PC-3 (cell line): ENCODE measurements around the gene MMP3. TPM values are rescaled to one million over a fixed set of nuclear protein-coding genes. Genes with fewer than 3 reads are reported as not detected.

Experiments used
- ATAC-seq: fragments of 200-7000 bp; cut with Tn5 transposase; 2 replicates; pipeline ENCODE4 v1.9.1; 2020; ENCODE audit warnings: mild to moderate bottlenecking, moderate library complexity
- Bru-seq: library from RNA; stranded (reverse); fragments of 400-500 nt; gene quantifications from one replicate; lab custom pipeline; 2021; lab: Mats Ljungman, UMichigan
- BruChase-seq, 2 experiments: library from RNA; stranded (reverse); fragments of 400-500 nt; gene quantifications; one replicate each; lab custom pipeline; 2021; lab: Mats Ljungman, UMichigan
- BruUV-seq: library from RNA; stranded (reverse); fragments of 400-500 nt; replicated peaks from 2 replicates; lab custom pipeline; 2021; lab: Mats Ljungman, UMichigan
- CTCF ChIA-PET: fragments of 300-600 bp; sonication (Branson Sonifier 250); formaldehyde crosslinking; loops from one replicate; lab custom pipeline; 2022; ENCODE audit warnings: antibody characterized with exemption; lab: Charles Lee
- POLR2A ChIA-PET: fragments of 300-600 bp; sonication (Branson Sonifier 250); formaldehyde crosslinking; loops from one replicate; lab custom pipeline; 2022; ENCODE audit warnings: antibody characterized with exemption; ENCODE audit not compliant: unreplicated experiment; lab: Charles Lee
- DNase-seq: peaks from one replicate; pipeline ENCODE4 v3.0.0-alpha.2; 2015
- H2AFZ ChIP-seq: fragments of 300-600 bp; sonication (generic); 2 replicates; pipeline ENCODE4 v1.6.0; 2016; ENCODE audit warnings: antibody characterized with exemption, low read length
- H3F3A ChIP-seq: fragments of 300-600 bp; sonication (generic); one replicate; pipeline ENCODE4 v1.6.0; 2017; ENCODE audit warnings: antibody characterized with exemption, low read length, control low read depth, mild to moderate bottlenecking; ENCODE audit not compliant: unreplicated experiment
- H3K27ac ChIP-seq: fragments of 300-600 bp; sonication (generic); 2 replicates; pipeline ENCODE4 v1.5.1; 2016; ENCODE audit warnings: mild to moderate bottlenecking, low read length
- H3K27me3 ChIP-seq: fragments of 300-600 bp; sonication (generic); 2 replicates; pipeline ENCODE4 v1.6.1; 2016; ENCODE audit warnings: low read length, mixed read lengths
- H3K36me3 ChIP-seq: fragments of 300-600 bp; sonication (generic); 2 replicates; pipeline ENCODE4 v1.6.1; 2016; ENCODE audit warnings: low read depth, mixed run types, low read length, mixed read lengths
- H3K4me1 ChIP-seq: fragments of 300-600 bp; sonication (generic); 2 replicates; pipeline ENCODE4 v1.5.1; 2016; ENCODE audit warnings: low read length; ENCODE audit not compliant: insufficient read depth
- H3K4me2 ChIP-seq: fragments of 300-600 bp; sonication (generic); 2 replicates; pipeline ENCODE4 v1.6.0; 2016; ENCODE audit warnings: low read length
- H3K4me3 ChIP-seq: fragments of 300-600 bp; sonication (generic); 2 replicates; pipeline ENCODE4 v1.5.1; 2016; ENCODE audit warnings: mild to moderate bottlenecking, low read length, mixed read lengths
- H3K79me2 ChIP-seq: fragments of 300-600 bp; sonication (generic); 2 replicates; pipeline ENCODE4 v1.6.1; 2017; ENCODE audit warnings: low read length, mixed read lengths
- H3K9ac ChIP-seq: fragments of 300-600 bp; sonication (generic); 2 replicates; pipeline ENCODE4 v1.6.0; 2016; ENCODE audit warnings: mild to moderate bottlenecking, low read length
- H3K9me2 ChIP-seq: fragments of 300-600 bp; sonication (generic); replicated peaks from 2 replicates; pipeline ENCODE4 v1.6.1; 2016; ENCODE audit warnings: mixed run types, low read length, mixed read lengths
- H3K9me3 ChIP-seq: fragments of 300-600 bp; sonication (generic); 2 replicates; pipeline ENCODE4 v1.6.1; 2016; ENCODE audit warnings: low read length, mixed read lengths
- H4K20me1 ChIP-seq: fragments of 300-600 bp; sonication (generic); 2 replicates; pipeline ENCODE4 v1.6.1; 2016; ENCODE audit warnings: low read length, mixed read lengths
- CTCF ChIP-seq: fragments of 300-600 bp; sonication (generic); conservative IDR thresholded peaks from 2 replicates; pipeline ENCODE4 v1.5.1; 2017; ENCODE audit warnings: antibody characterized with exemption, low read depth, mild to moderate bottlenecking, low read length
- EZH2 ChIP-seq: fragments of 300-600 bp; sonication (generic); IDR thresholded peaks from one replicate; pipeline ENCODE4 v1.6.1; 2017; ENCODE audit warnings: antibody characterized with exemption, mild to moderate bottlenecking, low read length; ENCODE audit not compliant: unreplicated experiment
- EZH2phosphoT487 ChIP-seq: fragments of 300-600 bp; sonication (generic); IDR thresholded peaks from 2 replicates; pipeline ENCODE4 v1.6.1; 2018; ENCODE audit warnings: mild to moderate bottlenecking, antibody characterized with exemption, low read length, borderline replicate concordance
- intact Hi-C: fragments of 100-400 bp; cut with micrococcal nuclease; formaldehyde crosslinking; loops from 2 replicates; pipeline ENCODE4 v1.9.0; 2023
- long read RNA-seq: library from polyadenylated mRNA; unstranded; transcript quantifications from one replicate; pipeline ENCODE4 v2.0.0, GENCODE V29; 2021; ENCODE audit not compliant: unreplicated experiment
- total RNA-seq: library from RNA; depleted of rRNA; stranded (reverse); fragments of >200 nt; gene quantifications from 2 replicates; pipeline ENCODE4 v1.2.3, GENCODE V29; 2014; rRNA removed

Gene MMP3
- not detected in 2 replicates for total RNA-seq
- percentile 8 among the genes with signal in this experiment for Bru-seq, nascent RNA
- BruChase-seq, experiment 1, labeled RNA remaining after a 6-hour chase: percentile 8 among the genes with signal in this experiment
- BruChase-seq, experiment 2, labeled RNA remaining after a 2-hour chase: percentile 18 among the genes with signal in this experiment
- long read RNA-seq, partial matches to known transcripts: 0 of 1 reads
- long read RNA-seq, other reads (novel, unspliced or antisense): 0 of 1 reads

- Histone ChIP-seq H3K4me3 (no peak within 1 kb of the TSS), H2AFZ (no peak within 1 kb of the TSS; the same call in 1 of the 2 replicates), H3F3A (no peaks in the 10 kb centered on the region), H4K20me1 (no peaks in the 10 kb centered on the region), H3K4me1 (peaks cover 18% of the 10 kb centered on the region), H3K27ac (no peak within 1 kb of the TSS), H3K9me2 (no peaks in the 10 kb centered on the region), H3K79me2 (no peaks in the 10 kb centered on the region), H3K4me2 (peak within 1 kb of the TSS; percentile 30; the same call in 1 of the 2 replicates), H3K36me3 (no peaks in the 10 kb centered on the region), H3K9ac (no peak within 1 kb of the TSS), H3K9me3 (no peaks in the 10 kb centered on the region), H3K27me3 (no peaks in the 10 kb centered on the region)
- BruUV-seq: no TSS peak
- ATAC-seq (peak; percentile 77), DNase-seq (peak; percentile 73)
- POLR2A ChIA-PET: no interaction called here
- no peak for TF ChIP-seq CTCF
- TF ChIP-seq EZH2: no peak
- no peak for TF ChIP-seq EZH2phosphoT487
- intact Hi-C loops: no loop called here
- CTCF ChIA-PET: no interaction called here
These were observed at the start of gene MMP3 for GRCh38 chr11:102843489-102843888. Gene MMP3 (minus strand): TSS chr11:102843609. CDS start chr11:102843546, 63 bp downstream.

GRCh38 chr11:102891736-102892135, 48.3 kb upstream of the MMP3 start:
- CTCF ChIA-PET: no interaction called here
- intact Hi-C loops: no loop called here
- ATAC-seq: no peak

More at GRCh38 chr11:102891736-102892135, 48.3 kb upstream of the MMP3 start:
- H3K4me3 ChIP-seq: no peak overlapping the region
- no TSS peak for BruUV-seq
- H3K79me2 ChIP-seq: no peaks in the 10 kb centered on the region
- no peaks in the 10 kb centered on the region for H3F3A ChIP-seq
- 0 out of 2 replicates have a peak, but pooled peaks cover 3% of the 10 kb centered on the region for H3K4me1 ChIP-seq
- no peak overlapping the region for H3K9ac ChIP-seq
- POLR2A ChIA-PET: interaction anchor here (0.7 kb wide), 1 partner anchor 23 kb away, joined by 18 read pairs; no protein-coding TSS in a partner anchor
- H3K9me2 ChIP-seq: no peaks in the 10 kb centered on the region
- H4K20me1 ChIP-seq: no peaks in the 10 kb centered on the region
- no peak overlapping the region for H3K27ac ChIP-seq
- 0 out of 2 replicates have a peak, but pooled peaks cover 5% of the 10 kb centered on the region for H3K9me3 ChIP-seq
- no peak for DNase-seq
- no peaks in the 10 kb centered on the region for H3K27me3 ChIP-seq
- H2AFZ ChIP-seq: no peak overlapping the region
- TF ChIP-seq EZH2: no peak
- TF ChIP-seq CTCF: no peak
- TF ChIP-seq EZH2phosphoT487: no peak
- no peak overlapping the region for H3K4me2 ChIP-seq
- H3K36me3 ChIP-seq: no peaks in the 10 kb centered on the region
